Measurements from ENCODE around the gene PRDM7. TPM values are rescaled to one million over a fixed set of nuclear protein-coding genes. Genes with fewer than 3 reads are reported as not detected.

PRDM7 gene
- total RNA-seq, 4 donors from 2014 or later, result not detected

DNA sequence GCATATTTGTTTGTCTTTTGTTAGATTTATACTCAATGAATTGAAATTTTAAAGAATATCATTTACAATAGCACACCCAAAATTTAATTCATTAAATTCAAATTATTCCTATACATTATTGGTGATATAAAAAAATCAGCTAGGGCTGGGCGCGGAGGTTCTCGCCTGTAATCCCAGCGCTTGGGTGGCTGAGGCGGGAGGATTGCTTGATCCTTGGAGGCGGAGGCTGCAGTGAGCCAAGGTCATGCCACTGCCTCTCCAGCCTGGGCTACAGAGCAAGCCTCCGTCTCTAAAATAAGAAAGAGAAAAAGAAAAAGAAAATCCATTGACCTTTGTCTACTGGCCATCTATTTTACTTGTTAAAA is 4.5 kb upstream of the PRDM7 start:
- TF ChIP-seq POLR2A (IDR thresholded peaks at IDR 0.05) (no peak), POLR2AphosphoS5 (IDR thresholded peaks at IDR 0.05) (no peak), EP300 (IDR thresholded peaks at IDR 0.05) (no peak)
- TF ChIP-seq, protein P1, sequence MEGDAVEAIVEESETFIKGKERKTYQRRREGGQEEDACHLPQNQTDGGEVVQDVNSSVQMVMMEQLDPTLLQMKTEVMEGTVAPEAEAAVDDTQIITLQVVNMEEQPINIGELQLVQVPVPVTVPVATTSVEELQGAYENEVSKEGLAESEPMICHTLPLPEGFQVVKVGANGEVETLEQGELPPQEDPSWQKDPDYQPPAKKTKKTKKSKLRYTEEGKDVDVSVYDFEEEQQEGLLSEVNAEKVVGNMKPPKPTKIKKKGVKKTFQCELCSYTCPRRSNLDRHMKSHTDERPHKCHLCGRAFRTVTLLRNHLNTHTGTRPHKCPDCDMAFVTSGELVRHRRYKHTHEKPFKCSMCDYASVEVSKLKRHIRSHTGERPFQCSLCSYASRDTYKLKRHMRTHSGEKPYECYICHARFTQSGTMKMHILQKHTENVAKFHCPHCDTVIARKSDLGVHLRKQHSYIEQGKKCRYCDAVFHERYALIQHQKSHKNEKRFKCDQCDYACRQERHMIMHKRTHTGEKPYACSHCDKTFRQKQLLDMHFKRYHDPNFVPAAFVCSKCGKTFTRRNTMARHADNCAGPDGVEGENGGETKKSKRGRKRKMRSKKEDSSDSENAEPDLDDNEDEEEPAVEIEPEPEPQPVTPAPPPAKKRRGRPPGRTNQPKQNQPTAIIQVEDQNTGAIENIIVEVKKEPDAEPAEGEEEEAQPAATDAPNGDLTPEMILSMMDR (IDR thresholded peaks at IDR 0.05), result no peak
- H3K27ac ChIP-seq, result no peak overlapping the region
- H3K4me1 ChIP-seq, result peaks cover 0 to 18% (median 0%) of the 10 kb centered on the region in 3 donors
- H3K27me3 ChIP-seq, result no peaks in the 10 kb centered on the region
- H3K4me3 ChIP-seq, result peak overlapping the region in 1 of 2 donors; percentile 54
- H3K9me3 ChIP-seq, result peaks cover 0 to 8% (median 0%) of the 10 kb centered on the region in 3 donors
- H3K36me3 ChIP-seq, result no peaks in the 10 kb centered on the region
- 30% methylated on average over 7 of the region's 7 CpGs; no CpG with 5 or more reads in 1 of the 2 donors for WGBS, 2 donors (ENCODE audit: low coverage in 1 of 2)
- no peak for ATAC-seq

DNA sequence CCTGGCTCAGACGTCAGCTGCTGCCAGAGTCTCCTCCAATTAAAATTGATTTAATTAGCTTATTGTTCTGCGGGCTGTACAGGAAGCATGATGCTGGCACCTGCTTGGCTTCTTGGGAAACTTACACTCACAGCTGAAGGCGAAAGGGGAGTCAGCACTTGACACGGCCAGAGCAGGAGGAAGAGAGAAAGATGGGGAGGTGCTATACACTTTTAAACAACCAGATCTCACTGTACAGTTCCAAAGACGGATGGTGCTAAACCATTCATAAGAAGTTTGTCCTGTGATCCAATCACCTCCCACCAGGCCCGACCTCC is 1.4 kb upstream of the PRDM7 start:
- H3K4me3 ChIP-seq, result no peak overlapping the region
- WGBS, 2 donors (ENCODE audit: low coverage in 1 of 2), result 57% methylated on average over 4 to 5 of the region's 6 CpGs
- no peaks in the 10 kb centered on the region for H3K27me3 ChIP-seq
- H3K36me3 ChIP-seq, result no peaks in the 10 kb centered on the region
- H3K9me3 ChIP-seq, result no peaks in the 10 kb centered on the region
- no peak for TF ChIP-seq POLR2A (IDR thresholded peaks at IDR 0.05)
- no peak for TF ChIP-seq POLR2AphosphoS5 (IDR thresholded peaks at IDR 0.05)
- no peak for TF ChIP-seq EP300 (IDR thresholded peaks at IDR 0.05)
- TF ChIP-seq, protein P1 (IDR thresholded peaks at IDR 0.05), result no peak
- H3K27ac ChIP-seq, result no peak overlapping the region
- peaks cover 0 to 18% (median 0%) of the 10 kb centered on the region in 3 donors for H3K4me1 ChIP-seq
- no peak for ATAC-seq

DNA sequence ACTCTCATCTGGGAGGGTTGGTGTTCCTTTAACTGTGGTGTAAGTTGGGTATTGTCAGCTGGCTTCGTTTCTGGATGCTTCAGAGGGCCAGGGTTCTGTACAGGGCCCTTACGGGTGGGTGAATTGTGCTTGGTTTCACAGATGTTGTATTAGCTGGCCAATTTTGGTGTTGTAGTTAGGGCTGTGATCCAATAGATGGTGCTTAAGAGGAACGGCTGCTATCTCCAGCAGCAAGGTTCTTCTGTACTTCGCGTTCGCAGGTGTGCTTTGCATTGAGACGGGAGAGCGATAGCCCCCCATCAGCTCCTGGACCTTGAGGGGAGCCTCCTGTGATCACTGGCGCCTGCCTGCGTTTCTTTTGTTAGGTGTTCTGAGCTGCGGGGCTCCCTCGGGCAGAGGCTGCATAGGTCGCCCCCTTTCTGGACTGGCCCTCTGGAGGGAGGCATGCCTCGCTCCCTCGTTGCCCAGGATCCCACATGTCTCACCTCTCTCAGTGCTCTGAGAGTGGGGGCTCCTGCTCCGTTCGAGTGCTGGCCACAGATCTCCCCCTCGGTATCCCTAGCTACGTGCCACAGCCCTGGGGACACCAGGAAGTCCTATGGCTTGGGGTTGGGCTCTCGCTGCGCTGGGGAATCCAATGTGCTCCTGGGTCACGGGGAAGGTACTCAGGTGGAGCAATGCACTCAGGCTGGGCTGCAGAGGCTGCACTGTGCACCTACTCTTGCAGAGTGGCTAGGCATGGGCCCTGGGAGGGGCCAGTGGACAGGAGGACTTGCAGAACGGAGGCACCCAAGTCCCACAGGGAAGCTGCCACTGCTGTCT is 837 bp upstream of the PRDM7 start:
- no peaks in the 10 kb centered on the region for H3K36me3 ChIP-seq
- ATAC-seq, result peak; percentile 33
- peaks cover 0 to 18% (median 0%) of the 10 kb centered on the region in 3 donors for H3K4me1 ChIP-seq
- WGBS, 2 donors (ENCODE audit: low coverage in 1 of 2), result 10 to 35% methylated on average over 9 to 11 of the region's 23 CpGs
- TF ChIP-seq POLR2AphosphoS5 (IDR thresholded peaks at IDR 0.05) (no peak), EP300 (IDR thresholded peaks at IDR 0.05) (no peak), POLR2A (IDR thresholded peaks at IDR 0.05) (no peak)
- TF ChIP-seq, protein P1 (IDR thresholded peaks at IDR 0.05), result no peak
- no peaks in the 10 kb centered on the region for H3K27me3 ChIP-seq
- peak overlapping the region in 3 of 4 donors; percentile 75 to 80 (median 78) for H3K27ac ChIP-seq
- H3K4me3 ChIP-seq, result peak overlapping the region; percentile 19 to 50
- H3K9me3 ChIP-seq, result no peaks in the 10 kb centered on the region

DNA sequence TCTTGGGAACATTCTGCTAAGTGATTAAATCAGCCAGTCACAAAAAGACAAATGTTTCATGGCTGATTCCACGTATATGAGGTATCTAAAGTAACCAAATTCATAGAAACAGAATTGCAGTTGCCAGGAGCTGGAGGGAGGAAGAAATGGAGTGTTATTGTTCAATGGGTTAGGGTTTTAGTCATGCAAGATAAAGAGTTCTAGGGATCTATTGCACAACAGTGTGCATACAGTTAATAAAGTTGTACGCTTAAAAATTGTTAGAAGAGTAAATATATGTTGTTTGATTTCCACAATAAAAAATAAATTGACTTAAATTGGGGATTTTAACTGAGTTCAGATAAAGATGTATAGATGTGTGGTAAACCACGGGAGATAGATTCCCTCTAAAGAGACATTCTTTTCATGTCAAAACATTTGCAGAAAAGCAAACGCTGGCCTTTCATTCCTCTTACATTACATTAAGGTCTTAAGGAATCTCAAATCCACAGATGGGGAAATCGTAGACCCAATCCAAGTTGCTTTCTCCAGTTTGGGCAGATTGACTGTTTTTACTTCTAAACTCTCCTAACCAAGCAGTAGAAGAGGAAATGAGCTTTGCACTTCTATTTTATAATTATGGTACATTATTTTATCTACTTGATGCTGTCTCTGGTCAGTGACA is 4.6 kb downstream of the PRDM7 start:
- ATAC-seq, result no peak
- Histone ChIP-seq H3K4me1 (peaks cover 0 to 10% (median 0%) of the 10 kb centered on the region in 3 donors), H3K27me3 (peaks cover 10% of the 10 kb centered on the region), H3K27ac (no peak overlapping the region), H3K4me3 (no peak overlapping the region), H3K36me3 (no peaks in the 10 kb centered on the region), H3K9me3 (peaks cover 0 to 7% (median 0%) of the 10 kb centered on the region in 3 donors)
- TF ChIP-seq, protein P1 (IDR thresholded peaks at IDR 0.05), result no peak
- TF ChIP-seq EP300 (IDR thresholded peaks at IDR 0.05) (no peak), POLR2A (IDR thresholded peaks at IDR 0.05) (no peak), POLR2AphosphoS5 (IDR thresholded peaks at IDR 0.05) (no peak)
- WGBS, 2 donors (ENCODE audit: low coverage in 1 of 2), result 54 to 59% methylated on average over 5 of the region's 5 CpGs

Measured in gastroesophageal sphincter (tissue), 4 donors.